ENCODE data around the gene KIFC1.

DNA sequence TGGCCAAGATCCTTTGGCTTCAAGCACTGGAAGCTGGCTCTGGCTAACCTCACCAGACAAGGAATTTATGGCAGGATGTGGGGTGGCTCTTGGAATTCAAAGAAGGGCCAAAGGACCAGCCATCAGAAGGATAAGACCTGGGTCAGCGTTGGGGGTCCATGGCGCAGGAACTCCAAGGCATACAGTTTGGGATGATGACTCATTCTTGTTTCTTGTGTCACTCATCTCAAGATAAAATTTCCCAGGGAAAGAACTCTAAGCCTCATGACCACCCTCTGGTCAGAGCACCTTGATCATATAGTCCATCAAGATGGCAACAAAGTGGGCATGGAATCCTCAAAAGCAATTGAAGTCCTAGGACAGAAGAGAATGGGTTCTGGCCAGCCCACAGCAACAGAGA, 67.6 kb downstream of the KIFC1 start:
- TF ChIP-seq, protein P1, sequence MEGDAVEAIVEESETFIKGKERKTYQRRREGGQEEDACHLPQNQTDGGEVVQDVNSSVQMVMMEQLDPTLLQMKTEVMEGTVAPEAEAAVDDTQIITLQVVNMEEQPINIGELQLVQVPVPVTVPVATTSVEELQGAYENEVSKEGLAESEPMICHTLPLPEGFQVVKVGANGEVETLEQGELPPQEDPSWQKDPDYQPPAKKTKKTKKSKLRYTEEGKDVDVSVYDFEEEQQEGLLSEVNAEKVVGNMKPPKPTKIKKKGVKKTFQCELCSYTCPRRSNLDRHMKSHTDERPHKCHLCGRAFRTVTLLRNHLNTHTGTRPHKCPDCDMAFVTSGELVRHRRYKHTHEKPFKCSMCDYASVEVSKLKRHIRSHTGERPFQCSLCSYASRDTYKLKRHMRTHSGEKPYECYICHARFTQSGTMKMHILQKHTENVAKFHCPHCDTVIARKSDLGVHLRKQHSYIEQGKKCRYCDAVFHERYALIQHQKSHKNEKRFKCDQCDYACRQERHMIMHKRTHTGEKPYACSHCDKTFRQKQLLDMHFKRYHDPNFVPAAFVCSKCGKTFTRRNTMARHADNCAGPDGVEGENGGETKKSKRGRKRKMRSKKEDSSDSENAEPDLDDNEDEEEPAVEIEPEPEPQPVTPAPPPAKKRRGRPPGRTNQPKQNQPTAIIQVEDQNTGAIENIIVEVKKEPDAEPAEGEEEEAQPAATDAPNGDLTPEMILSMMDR (conservative IDR thresholded peaks at IDR 0.05): no peak
- TF ChIP-seq ZFX (IDR thresholded peaks at IDR 0.05): no peak
